Keratinocyte (primary cell): ENCODE measurements around the gene DHDH.

ENCODE experiments used
- EZH2 ChIP-seq: IDR thresholded peaks from one replicate; pipeline ENCODE4 v1.6.1; 2012; ENCODE audit warnings: inconsistent platforms, mild to moderate bottlenecking, low read length, moderate library complexity
- TF ChIP-seq, protein P1 (sequence below), 3 experiments: IDR thresholded peaks in 1 of 3; conservative IDR thresholded peaks in 1 of 3; optimal IDR thresholded peaks in 1 of 3; 2 replicates in 2 of 3; 3 replicates in 1 of 3; pipeline versions ENCODE3 to v1.5.1; 2011; ENCODE audit warnings: low read length in 3 of 3, mild to moderate bottlenecking in 3 of 3, moderate library complexity in 2 of 3, control low read depth in 1 of 3, inconsistent platforms in 1 of 3; ENCODE audit not compliant: insufficient read depth in 2 of 3; ENCODE audit errors: extremely low read depth in 1 of 3

DNA sequence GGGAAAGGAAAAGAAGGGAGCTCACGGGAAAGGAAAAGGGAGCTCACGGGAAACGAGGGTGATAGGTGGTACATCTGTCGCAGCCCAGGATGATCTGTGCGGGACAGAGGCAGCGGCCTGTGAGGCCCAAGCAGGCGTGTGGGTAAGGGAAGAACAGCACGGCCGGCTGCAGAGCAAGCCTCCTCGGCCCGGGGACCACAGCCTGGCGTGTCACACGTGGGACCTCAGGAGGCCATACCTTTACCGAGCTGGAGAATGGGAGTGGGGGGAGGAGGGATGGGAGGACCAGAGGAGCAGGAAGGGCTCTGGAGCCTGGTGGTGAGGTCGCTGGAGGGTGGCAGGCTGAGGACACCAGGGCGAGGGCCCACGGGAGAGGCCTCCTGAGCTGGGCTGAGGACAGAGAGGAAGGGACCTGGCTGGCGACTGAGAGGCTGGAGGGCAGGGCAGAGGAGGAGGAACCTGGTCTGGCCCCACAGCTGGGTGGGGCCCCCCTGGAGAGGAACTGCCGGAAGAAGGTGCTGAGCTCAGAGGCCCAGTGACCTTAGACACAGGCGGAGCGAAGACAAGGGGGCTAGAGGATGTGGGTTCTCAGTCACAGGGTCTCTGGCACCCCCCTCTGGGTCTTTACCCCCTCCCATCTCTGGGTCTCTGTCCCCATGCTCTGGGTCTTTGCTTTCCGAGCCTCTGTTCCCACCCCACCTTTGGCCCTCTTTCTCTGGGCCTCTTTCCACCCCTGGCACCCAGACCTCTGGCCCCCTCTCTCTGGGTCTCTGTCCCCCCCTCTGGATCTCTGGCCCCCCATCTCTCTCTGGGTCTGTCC is 28.7 kb downstream of the DHDH start:
- TF ChIP-seq, protein P1, sequence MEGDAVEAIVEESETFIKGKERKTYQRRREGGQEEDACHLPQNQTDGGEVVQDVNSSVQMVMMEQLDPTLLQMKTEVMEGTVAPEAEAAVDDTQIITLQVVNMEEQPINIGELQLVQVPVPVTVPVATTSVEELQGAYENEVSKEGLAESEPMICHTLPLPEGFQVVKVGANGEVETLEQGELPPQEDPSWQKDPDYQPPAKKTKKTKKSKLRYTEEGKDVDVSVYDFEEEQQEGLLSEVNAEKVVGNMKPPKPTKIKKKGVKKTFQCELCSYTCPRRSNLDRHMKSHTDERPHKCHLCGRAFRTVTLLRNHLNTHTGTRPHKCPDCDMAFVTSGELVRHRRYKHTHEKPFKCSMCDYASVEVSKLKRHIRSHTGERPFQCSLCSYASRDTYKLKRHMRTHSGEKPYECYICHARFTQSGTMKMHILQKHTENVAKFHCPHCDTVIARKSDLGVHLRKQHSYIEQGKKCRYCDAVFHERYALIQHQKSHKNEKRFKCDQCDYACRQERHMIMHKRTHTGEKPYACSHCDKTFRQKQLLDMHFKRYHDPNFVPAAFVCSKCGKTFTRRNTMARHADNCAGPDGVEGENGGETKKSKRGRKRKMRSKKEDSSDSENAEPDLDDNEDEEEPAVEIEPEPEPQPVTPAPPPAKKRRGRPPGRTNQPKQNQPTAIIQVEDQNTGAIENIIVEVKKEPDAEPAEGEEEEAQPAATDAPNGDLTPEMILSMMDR (optimal IDR thresholded peaks at IDR 0.05 in 1 of 3, IDR thresholded peaks at IDR 0.05 in 1 of 3, conservative IDR thresholded peaks at IDR 0.05 in 1 of 3; ENCODE audit: extremely low read depth in 1 of 3, insufficient read depth in 2 of 3, low read length in 3 of 3): no peak
- TF ChIP-seq EZH2: no peak
